ELR (cell line): Measurements from ENCODE around the gene TMEM87B.
"Not testable (repeated sequence)": the region's sequence is repeated elsewhere in the genome, so short reads cannot be mapped to it uniquely, and the experiment has no call there.

Experiments
- DNase-seq: peaks from one replicate; pipeline ENCODE4 v3.0.0-alpha.2; 2015; ENCODE audit warnings: low read depth

TMEM87B gene

GRCh38 chr2:112033600-112033999, 21.5 kb upstream of the TMEM87B start:
- DNase-seq = peak; percentile 46

GRCh38 chr2:112034924-112035323, 20.1 kb upstream of the TMEM87B start:
- no peak for DNase-seq

- no peak for DNase-seq
Observed at GRCh38 chr2:112035786-112036185, 19.3 kb upstream of the TMEM87B start.

GRCh38 chr2:112039556-112039955, 15.5 kb upstream of the TMEM87B start:
- not testable (repeated sequence) for DNase-seq

GRCh38 chr2:112040066-112040465, 15.0 kb upstream of the TMEM87B start:
- DNase-seq = not testable (repeated sequence)

GRCh38 chr2:112041460-112041859, 13.6 kb upstream of the TMEM87B start:
- DNase-seq = not testable (repeated sequence)

- DNase-seq = no peak
Observed at GRCh38 chr2:112045446-112046014, 9.5 kb upstream of the TMEM87B start.

- DNase-seq = no peak
Observed at GRCh38 chr2:112046231-112046630, 8.8 kb upstream of the TMEM87B start.

GRCh38 chr2:112047537-112048235, 7.4 kb upstream of the TMEM87B start:
- no peak for DNase-seq

GRCh38 chr2:112048236-112048592, 6.9 kb upstream of the TMEM87B start:
- no peak for DNase-seq

- peak; percentile 75 for DNase-seq
Observed at GRCh38 chr2:112048887-112049286, 6.2 kb upstream of the TMEM87B start.

GRCh38 chr2:112050316-112050715, 4.8 kb upstream of the TMEM87B start:
- no peak for DNase-seq

- peak; percentile 94 for DNase-seq
Observed at GRCh38 chr2:112053917-112054846, 887 bp upstream of the TMEM87B start.

- peak; percentile 86 for DNase-seq
Observed at GRCh38 chr2:112055730-112056625, 909 bp downstream of the TMEM87B start.

- no peak for DNase-seq
Observed at GRCh38 chr2:112056626-112056987, 1.5 kb downstream of the TMEM87B start.

GRCh38 chr2:112059671-112060070, 4.6 kb downstream of the TMEM87B start:
- DNase-seq = no peak

- no peak for DNase-seq
Observed at GRCh38 chr2:112061299-112061698, 6.2 kb downstream of the TMEM87B start.

- no peak for DNase-seq
Observed at GRCh38 chr2:112061840-112062239, 6.8 kb downstream of the TMEM87B start.

GRCh38 chr2:112062894-112063293, 7.8 kb downstream of the TMEM87B start:
- DNase-seq = no peak

- DNase-seq = no peak
Observed at GRCh38 chr2:112065486-112065885, 10.4 kb downstream of the TMEM87B start.

- DNase-seq = peak; percentile 86
Observed at GRCh38 chr2:112065966-112066365, 10.9 kb downstream of the TMEM87B start.

GRCh38 chr2:112069794-112070193, 14.7 kb downstream of the TMEM87B start:
- DNase-seq = not testable (repeated sequence)
